Erythroblast (primary cell): ENCODE results near the gene ACSBG1.

ENCODE experiments used
- DNase-seq, 2 experiments: peaks; one replicate each; lab custom pipeline; 2025; lab: John Stamatoyannopoulos, UW
- GATA1 ChIP-seq: IDR thresholded peaks from 2 replicates; pipeline ENCODE4 v1.6.1; 2011; ENCODE audit warnings: low read depth, mild to moderate bottlenecking, control low read depth, low read length, moderate library complexity
- POLR2A ChIP-seq: IDR thresholded peaks from 2 replicates; pipeline ENCODE4 v1.6.1; 2011; ENCODE audit warnings: mild to moderate bottlenecking, low read length

ACSBG1 gene

GRCh38 chr15:78195735-78196201, 38.6 kb downstream of the ACSBG1 start:
- DNase-seq = peak; percentile 41 to 61
- no peak for TF ChIP-seq POLR2A
- no peak for TF ChIP-seq GATA1

GRCh38 chr15:78194568-78194925, 39.8 kb downstream of the ACSBG1 start:
- TF ChIP-seq GATA1 (no peak), POLR2A (no peak)
- DNase-seq = no peak

- TF ChIP-seq POLR2A (no peak), GATA1 (no peak)
Measured at GRCh38 chr15:78193731-78194567, 40.4 kb downstream of the ACSBG1 start.

GRCh38 chr15:78192826-78193594, 41.4 kb downstream of the ACSBG1 start:
- no peak for TF ChIP-seq GATA1
- no peak for TF ChIP-seq POLR2A
- no peak for DNase-seq

More at GRCh38 chr15:78193731-78194567, 40.4 kb downstream of the ACSBG1 start:
- DNase-seq = no peak

- TF ChIP-seq GATA1 (no peak), POLR2A (no peak)
- DNase-seq = no peak
Measured at GRCh38 chr15:78182821-78183220, 51.5 kb downstream of the ACSBG1 start.

GRCh38 chr15:78182336-78182700, 52.0 kb downstream of the ACSBG1 start:
- no peak for TF ChIP-seq POLR2A
- TF ChIP-seq GATA1 = no peak
- no peak for DNase-seq

GRCh38 chr15:78179906-78180305, 54.5 kb downstream of the ACSBG1 start:
- TF ChIP-seq GATA1 (no peak), POLR2A (no peak)
- no peak for DNase-seq

- TF ChIP-seq GATA1 (no peak), POLR2A (no peak)
- no peak for DNase-seq
Measured at GRCh38 chr15:78179286-78179840, 55.0 kb downstream of the ACSBG1 start.

GRCh38 chr15:78178064-78178463, 56.3 kb downstream of the ACSBG1 start:
- TF ChIP-seq POLR2A (no peak), GATA1 (no peak)
- no peak for DNase-seq

GRCh38 chr15:78177447-78177873, 56.9 kb downstream of the ACSBG1 start:
- DNase-seq = peak; percentile 43 to 60

GRCh38 chr15:78175330-78175729, 59.0 kb downstream of the ACSBG1 start:
- no peak for DNase-seq
- no peak for TF ChIP-seq POLR2A
- TF ChIP-seq GATA1 = no peak

More at GRCh38 chr15:78177447-78177873, 56.9 kb downstream of the ACSBG1 start:
- TF ChIP-seq GATA1 (no peak), POLR2A (no peak)

GRCh38 chr15:78174401-78174800, 60.0 kb downstream of the ACSBG1 start:
- no peak for DNase-seq
- TF ChIP-seq POLR2A (no peak), GATA1 (no peak)

GRCh38 chr15:78171864-78172472, 62.4 kb downstream of the ACSBG1 start:
- no peak for DNase-seq
- TF ChIP-seq GATA1 = no peak
- no peak for TF ChIP-seq POLR2A
